ENCODE measurements around the gene SIPA1. TPM values are rescaled to one million over a fixed set of nuclear protein-coding genes. Genes with fewer than 3 reads are reported as not detected.

Gene SIPA1
- total RNA-seq, 2 donors from 2014 or later: 39.9 to 46.8 TPM

GRCh38 chr11:65699306-65699705, 61.4 kb downstream of the SIPA1 start:
- Histone ChIP-seq H3K27ac (ENCODE audit: low read depth, low read length) (no peak overlapping the region), H3K4me3 (ENCODE audit: low read length) (no peak overlapping the region), H3K4me1 (ENCODE audit: control insufficient read depth, insufficient read depth, low read length) (no peaks in the 10 kb centered on the region), H3K27me3 (ENCODE audit: control insufficient read depth, insufficient read depth, low read length, poor library complexity, severe bottlenecking) (peaks cover 16% of the 10 kb centered on the region), H3K9ac (ENCODE audit: extremely low read depth, low read length, poor library complexity, severe bottlenecking) (no peak overlapping the region), H3K36me3 (ENCODE audit: control insufficient read depth, insufficient read depth, low read length) (no peaks in the 10 kb centered on the region), H3K9me3 (ENCODE audit: control insufficient read depth, low read length) (peaks cover 7% of the 10 kb centered on the region)
- WGBS, 2 experiments (ENCODE audit: insufficient coverage in 1 of 2, insufficient read length in 1 of 2): 68 to 80% methylated on average over 6 to 7 of the region's 7 CpGs
- H3K4me1 Mint-ChIP-seq: no peaks in the 10 kb centered on the region
- H3K27ac Mint-ChIP-seq: no peak overlapping the region
- TF ChIP-seq, protein P1, sequence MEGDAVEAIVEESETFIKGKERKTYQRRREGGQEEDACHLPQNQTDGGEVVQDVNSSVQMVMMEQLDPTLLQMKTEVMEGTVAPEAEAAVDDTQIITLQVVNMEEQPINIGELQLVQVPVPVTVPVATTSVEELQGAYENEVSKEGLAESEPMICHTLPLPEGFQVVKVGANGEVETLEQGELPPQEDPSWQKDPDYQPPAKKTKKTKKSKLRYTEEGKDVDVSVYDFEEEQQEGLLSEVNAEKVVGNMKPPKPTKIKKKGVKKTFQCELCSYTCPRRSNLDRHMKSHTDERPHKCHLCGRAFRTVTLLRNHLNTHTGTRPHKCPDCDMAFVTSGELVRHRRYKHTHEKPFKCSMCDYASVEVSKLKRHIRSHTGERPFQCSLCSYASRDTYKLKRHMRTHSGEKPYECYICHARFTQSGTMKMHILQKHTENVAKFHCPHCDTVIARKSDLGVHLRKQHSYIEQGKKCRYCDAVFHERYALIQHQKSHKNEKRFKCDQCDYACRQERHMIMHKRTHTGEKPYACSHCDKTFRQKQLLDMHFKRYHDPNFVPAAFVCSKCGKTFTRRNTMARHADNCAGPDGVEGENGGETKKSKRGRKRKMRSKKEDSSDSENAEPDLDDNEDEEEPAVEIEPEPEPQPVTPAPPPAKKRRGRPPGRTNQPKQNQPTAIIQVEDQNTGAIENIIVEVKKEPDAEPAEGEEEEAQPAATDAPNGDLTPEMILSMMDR (conservative IDR thresholded peaks at IDR 0.05): no peak
- H3K27me3 Mint-ChIP-seq (ENCODE audit: insufficient read depth): peaks cover 38% of the 10 kb centered on the region
- peaks cover 16% of the 10 kb centered on the region for H3K9me3 Mint-ChIP-seq
- H3K36me3 Mint-ChIP-seq (ENCODE audit: low read depth): no peaks in the 10 kb centered on the region
- DNase-seq: no peak
- H3K4me3 Mint-ChIP-seq: no peak overlapping the region

DNA sequence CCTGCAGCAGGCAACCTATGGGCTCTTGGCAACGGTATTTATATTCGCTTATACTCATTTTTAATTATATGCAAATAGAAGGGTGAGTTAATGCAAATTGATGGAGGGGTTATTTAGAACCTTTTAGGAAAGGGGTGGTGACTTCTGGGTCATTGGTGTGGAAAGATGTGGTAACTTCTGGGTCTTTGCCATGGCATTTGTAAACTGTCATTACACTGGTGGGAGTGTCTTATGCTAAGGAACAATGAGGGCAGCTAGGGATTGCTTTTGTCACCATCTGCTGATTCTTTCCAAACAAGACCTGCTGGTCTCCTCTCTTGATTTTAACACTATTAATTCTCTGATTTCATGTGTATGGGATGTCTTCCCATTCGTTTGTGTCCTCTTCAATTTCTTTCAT, 62.5 kb downstream of the SIPA1 start:
- H3K4me1 ChIP-seq (ENCODE audit: control insufficient read depth, insufficient read depth, low read length): no peaks in the 10 kb centered on the region
- Mint-ChIP-seq H3K27ac (no peak overlapping the region), H3K4me1 (no peaks in the 10 kb centered on the region), H3K9me3 (peaks cover 16% of the 10 kb centered on the region), H3K36me3 (ENCODE audit: low read depth) (no peaks in the 10 kb centered on the region), H3K27me3 (ENCODE audit: insufficient read depth) (peaks cover 41% of the 10 kb centered on the region), H3K4me3 (no peak overlapping the region)
- no peak overlapping the region for H3K4me3 ChIP-seq (ENCODE audit: low read length)
- DNase-seq: no peak
- TF ChIP-seq, protein P1 (conservative IDR thresholded peaks at IDR 0.05): no peak
- H3K9me3 ChIP-seq (ENCODE audit: control insufficient read depth, low read length): peaks cover 7% of the 10 kb centered on the region
- H3K27ac ChIP-seq (ENCODE audit: low read depth, low read length): no peak overlapping the region
- WGBS, 2 experiments (ENCODE audit: insufficient coverage in 1 of 2, insufficient read length in 1 of 2): 94% methylated on average over 3 of the region's 3 CpGs; no CpG with 5 or more reads in 1 of the 2 experiments
- H3K9ac ChIP-seq (ENCODE audit: extremely low read depth, low read length, poor library complexity, severe bottlenecking): no peak overlapping the region
- no peaks in the 10 kb centered on the region for H3K36me3 ChIP-seq (ENCODE audit: control insufficient read depth, insufficient read depth, low read length)
- peaks cover 16% of the 10 kb centered on the region for H3K27me3 ChIP-seq (ENCODE audit: control insufficient read depth, insufficient read depth, low read length, poor library complexity, severe bottlenecking)

Small RNA genes within 50 kb of the gene (microRNA-seq; reads per million reads assigned to microRNA genes)
- gene MIR4489 (ENCODE audit: borderline microRNAs expressed): not detected
- gene MIR4690 (ENCODE audit: borderline microRNAs expressed): not detected

Other genes with a start within 250 kb of the SIPA1 start
- 10 to 100 TPM; 61.3 to 85.2 TPM for gene NEAT1, start 215.3 kb upstream of the SIPA1 start, total RNA-seq
- 1,000 to 10,000 TPM; 5,233 to 6,894 TPM for gene MALAT1, start 139.1 kb upstream of the SIPA1 start, total RNA-seq
- gene SCYL1, start 113.0 kb upstream of the SIPA1 start, total RNA-seq: 10 to 100 TPM; 62.9 to 67.4 TPM
- 10 to 100 TPM; 19.7 to 24.2 TPM for gene LTBP3, start 79.7 kb upstream of the SIPA1 start, total RNA-seq
- 10 to 100 TPM; 32.8 to 36.5 TPM for gene ZNRD2, start 67.6 kb upstream of the SIPA1 start, total RNA-seq
- 10 to 100 TPM; 23.3 to 24.9 TPM for gene FAM89B, start 65.6 kb upstream of the SIPA1 start, total RNA-seq
- 1 to 10 TPM; 6.2 to 9.8 TPM for gene EHBP1L1, start 62.0 kb upstream of the SIPA1 start, total RNA-seq
- gene KCNK7, start 42.3 kb upstream of the SIPA1 start, total RNA-seq: 1 to 10 TPM in 1 of 2 donors, not detected in 1; 1.2 TPM
- gene MAP3K11, start 23.9 kb upstream of the SIPA1 start, total RNA-seq: 10 to 100 TPM; 62.8 to 65.0 TPM
- 10 to 100 TPM; 48.1 to 57.3 TPM for gene PCNX3, start 22.3 kb upstream of the SIPA1 start, total RNA-seq
- gene RELA, start 24.8 kb downstream of the SIPA1 start, total RNA-seq: 10 to 100 TPM; 40.2 to 41.1 TPM
- gene KAT5, start 74.2 kb downstream of the SIPA1 start, total RNA-seq: 10 to 100 TPM; 48.5 to 48.8 TPM
- 10 to 100 TPM; 41.6 to 47.9 TPM for gene RNASEH2C, start 82.7 kb downstream of the SIPA1 start, total RNA-seq
- 10 to 100 TPM; 17.8 to 29.9 TPM for gene AP5B1, start 142.9 kb downstream of the SIPA1 start, total RNA-seq
- 1 to 10 TPM; 3.4 to 5.5 TPM for gene OVOL1, start 149.0 kb downstream of the SIPA1 start, total RNA-seq
- 1 to 10 TPM; 1.5 to 4.3 TPM for gene SNX32, start 195.9 kb downstream of the SIPA1 start, total RNA-seq
- gene CFL1, start 220.1 kb downstream of the SIPA1 start, total RNA-seq: 1,000 to 10,000 TPM; 1,218 to 1,284 TPM
- gene MUS81, start 222.3 kb downstream of the SIPA1 start, total RNA-seq: 10 to 100 TPM; 51.0 to 64.5 TPM
- gene EFEMP2, start 234.7 kb downstream of the SIPA1 start, total RNA-seq: 10 to 100 TPM; 84.5 to 99.6 TPM
- not detected for gene CTSW, start 241.7 kb downstream of the SIPA1 start, total RNA-seq

All from endodermal cell (in vitro differentiated cells).